ELF-1 (cell line): ENCODE data around the gene ASB7.

Source experiments
- DNase-seq: peaks from one replicate; pipeline ENCODE4 v3.0.0-alpha.2; 2016; ENCODE audit warnings: low read depth, low spot score

The ASB7 gene

GRCh38 chr15:100686021-100686724, 83.8 kb downstream of the ASB7 start:
- no peak for DNase-seq

- DNase-seq, result no peak
These were observed 84.5 kb downstream of the ASB7 start for GRCh38 chr15:100686725-100687473.

- DNase-seq, result no peak
These were observed 85.3 kb downstream of the ASB7 start for GRCh38 chr15:100687582-100688141.

GRCh38 chr15:100688549-100689120, 86.2 kb downstream of the ASB7 start:
- no peak for DNase-seq

- DNase-seq, result no peak
These were observed 86.9 kb downstream of the ASB7 start for GRCh38 chr15:100689131-100689899.

- DNase-seq, result no peak
These were observed 87.8 kb downstream of the ASB7 start for GRCh38 chr15:100690032-100690794.

- no peak for DNase-seq
These were observed 88.4 kb downstream of the ASB7 start for GRCh38 chr15:100690795-100691158.

- DNase-seq, result no peak
These were observed 88.9 kb downstream of the ASB7 start for GRCh38 chr15:100691321-100691720.

- no peak for DNase-seq
These were observed 89.9 kb downstream of the ASB7 start for GRCh38 chr15:100692246-100692645.

GRCh38 chr15:100692671-100693070, 90.3 kb downstream of the ASB7 start:
- no peak for DNase-seq

- DNase-seq, result no peak
These were observed 91.1 kb downstream of the ASB7 start for GRCh38 chr15:100693451-100693850.

- DNase-seq, result no peak
These were observed 92.1 kb downstream of the ASB7 start for GRCh38 chr15:100694381-100695021.

- no peak for DNase-seq
These were observed 92.7 kb downstream of the ASB7 start for GRCh38 chr15:100695048-100695447.

GRCh38 chr15:100696452-100696851, 94.1 kb downstream of the ASB7 start:
- DNase-seq, result no peak
